Stimulated activated CD4-positive, alpha-beta T cell treated with anti-CD3 and anti-CD28 coated beads, TNF-alpha, amount 100 ng/mL, for 48 hours (primary cell): Measurements from ENCODE around the gene DIPK1C.

ENCODE experiments used
- DNase-seq, 3 donors: peaks; one replicate each; pipeline ENCODE4 v3.0.0-alpha.2; 2020; ENCODE audit warnings: low read depth in 3 of 3

Gene DIPK1C

DNA sequence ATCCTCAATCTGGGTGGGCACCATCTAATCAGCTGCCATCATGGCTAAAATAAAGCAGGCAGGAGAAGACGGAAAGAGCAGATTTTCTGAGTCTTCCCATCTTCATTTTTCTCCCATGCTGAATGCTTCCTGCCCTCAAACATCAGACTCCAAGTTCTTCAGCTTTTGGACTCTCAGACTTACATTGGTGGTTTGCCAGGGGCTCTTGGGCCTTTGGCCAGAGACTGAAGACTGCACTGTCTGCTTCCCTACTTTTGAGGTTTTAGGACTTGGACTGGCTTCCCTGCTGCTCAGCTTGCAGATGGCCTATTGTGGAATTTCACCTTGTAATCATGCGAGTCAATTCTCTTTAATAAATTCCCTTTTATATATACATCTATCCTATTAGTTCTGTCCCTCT lies 36.6 kb downstream of the DIPK1C start:
- DNase-seq: no peak

DNA sequence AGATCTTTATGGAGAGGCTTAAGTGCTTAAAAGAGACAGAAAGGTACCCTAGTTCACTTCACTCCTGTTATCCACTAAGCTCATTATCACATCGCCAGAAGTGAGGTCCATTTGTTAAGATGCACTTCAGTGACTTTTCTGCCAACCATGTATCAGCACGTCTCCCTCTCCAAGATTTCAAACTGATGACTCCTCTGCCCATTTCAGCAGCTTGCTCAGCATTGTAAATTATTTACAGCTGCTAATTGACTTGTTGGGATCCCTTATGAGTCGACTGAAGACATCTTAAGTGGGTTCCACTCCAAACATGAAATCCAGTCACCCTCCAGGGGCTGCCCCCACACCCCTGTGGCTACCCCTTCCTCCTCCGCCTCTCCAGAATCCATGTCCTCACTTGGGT lies 37.3 kb downstream of the DIPK1C start:
- DNase-seq: no peak

DNA sequence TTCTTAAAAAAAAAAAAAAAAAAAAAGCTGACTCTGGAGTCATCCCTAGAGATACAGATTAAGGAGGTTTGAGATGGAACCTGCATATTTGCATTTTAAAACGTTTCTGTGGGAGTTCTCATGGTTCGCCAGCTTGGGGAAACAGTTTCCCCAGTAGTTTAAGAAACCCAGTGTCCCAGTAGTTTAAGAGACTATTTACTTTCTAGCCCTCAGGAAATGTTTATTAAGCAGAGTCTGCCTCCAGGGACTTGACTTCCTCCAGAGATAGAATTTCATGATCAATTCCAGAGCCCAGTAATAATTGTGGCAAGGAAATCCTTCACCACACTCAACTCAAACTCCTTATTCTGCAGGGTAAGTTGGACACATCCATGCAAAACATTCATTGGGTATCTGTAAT lies 39.1 kb downstream of the DIPK1C start:
- no peak for DNase-seq

DNA sequence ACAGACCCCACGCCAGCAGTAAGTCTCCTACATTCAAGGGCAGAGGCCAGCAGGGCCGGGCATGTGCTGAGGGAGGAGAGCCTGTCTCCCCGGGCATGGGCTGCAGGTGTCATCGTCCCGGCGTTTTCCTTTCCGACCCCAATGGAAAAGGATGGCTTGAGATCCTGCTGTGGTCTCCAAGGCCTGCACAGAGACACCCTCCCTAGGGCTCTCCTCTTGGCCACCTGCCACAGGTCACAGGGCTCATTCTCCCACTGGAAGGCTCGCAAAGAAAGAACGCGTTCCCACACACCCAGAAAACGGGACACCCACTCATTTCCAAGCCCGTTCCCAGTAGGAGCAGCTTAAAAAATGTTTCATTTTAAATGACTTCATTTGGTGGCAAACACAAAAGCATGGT lies 41.0 kb downstream of the DIPK1C start:
- no peak for DNase-seq

DNA sequence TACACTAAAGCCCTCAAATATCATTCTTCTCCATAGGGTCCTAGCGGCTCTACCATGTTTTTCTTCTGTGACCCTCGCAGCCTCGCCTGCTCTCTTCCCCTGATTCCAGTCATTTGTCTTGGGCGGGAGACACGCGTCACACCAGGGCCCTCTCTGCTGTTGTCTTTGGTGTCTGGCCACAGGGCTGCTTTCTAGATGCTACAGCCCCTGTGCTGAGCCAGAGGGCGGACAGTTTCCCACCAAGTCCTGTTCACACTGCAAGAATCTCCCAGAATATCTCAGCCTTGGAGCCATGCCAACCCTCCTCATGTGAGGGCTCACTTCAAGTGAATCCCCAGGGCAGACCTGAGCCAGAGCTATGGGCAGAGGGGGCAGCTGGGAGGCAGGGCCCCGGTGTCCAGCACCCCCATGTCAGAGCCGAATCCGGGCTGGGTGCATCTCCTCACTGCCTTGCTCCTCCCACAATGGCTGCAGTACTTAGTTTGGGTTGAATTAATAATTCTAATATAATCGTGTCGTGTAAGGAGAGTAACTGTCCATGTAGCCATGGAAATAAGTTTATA lies 42.1 kb downstream of the DIPK1C start:
- DNase-seq: no peak

DNA sequence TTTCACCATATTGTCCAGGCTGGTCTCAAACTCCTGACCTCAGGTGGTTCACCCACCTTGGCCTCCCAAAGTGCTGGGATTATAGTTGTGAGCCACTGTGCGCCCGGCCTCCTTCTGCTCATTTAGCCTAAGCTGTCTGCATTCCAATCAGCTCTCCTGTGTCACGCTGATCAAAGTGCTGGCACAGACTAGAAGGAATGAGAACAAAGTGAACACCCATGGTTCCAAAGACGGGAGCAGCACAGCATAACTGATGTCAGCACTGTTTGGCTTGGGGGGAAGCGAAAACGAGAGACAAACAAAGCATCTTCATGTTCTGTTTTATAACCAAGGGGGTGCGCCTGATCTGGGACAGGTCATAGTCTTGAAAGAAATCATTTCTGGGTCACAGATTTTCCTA lies 43.3 kb downstream of the DIPK1C start:
- no peak for DNase-seq

DNA sequence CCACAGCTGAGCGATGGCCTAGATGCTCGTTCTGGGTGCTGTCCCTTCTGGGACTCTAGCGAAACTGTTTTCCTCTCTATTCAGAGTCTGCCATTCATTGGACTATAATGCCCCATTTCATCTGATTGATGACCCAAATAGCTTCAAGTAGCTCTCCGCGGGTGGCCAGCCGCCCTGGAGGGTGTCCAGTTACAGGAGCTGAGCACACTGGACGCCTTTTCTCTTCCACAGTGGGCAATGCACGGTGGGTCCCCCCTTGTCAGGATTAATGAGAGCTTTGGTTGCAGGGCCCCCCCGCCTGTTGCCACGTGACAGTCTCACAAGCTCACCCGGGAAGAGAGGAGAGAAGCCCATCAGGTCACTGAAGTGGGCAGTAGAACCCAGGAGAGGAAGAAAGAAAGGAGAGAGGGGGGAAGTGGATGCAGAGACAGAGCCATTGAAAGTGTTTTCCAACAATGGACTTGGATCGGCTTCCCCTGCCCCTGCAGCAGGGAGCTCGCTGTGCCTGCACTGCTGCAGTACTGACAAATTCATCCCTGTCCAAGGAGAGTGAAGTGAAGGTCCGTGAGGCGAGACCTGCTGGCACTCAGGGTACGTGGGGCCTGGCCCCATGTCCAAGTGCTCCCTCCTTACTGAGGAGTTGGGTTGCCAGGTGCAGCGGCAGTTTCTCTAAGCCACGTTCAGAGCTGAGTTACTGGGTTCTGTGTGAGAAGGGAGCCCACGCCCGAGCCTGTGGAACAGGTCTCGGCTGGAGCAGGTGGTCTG lies 44.8 kb downstream of the DIPK1C start:
- DNase-seq: no peak

DNA sequence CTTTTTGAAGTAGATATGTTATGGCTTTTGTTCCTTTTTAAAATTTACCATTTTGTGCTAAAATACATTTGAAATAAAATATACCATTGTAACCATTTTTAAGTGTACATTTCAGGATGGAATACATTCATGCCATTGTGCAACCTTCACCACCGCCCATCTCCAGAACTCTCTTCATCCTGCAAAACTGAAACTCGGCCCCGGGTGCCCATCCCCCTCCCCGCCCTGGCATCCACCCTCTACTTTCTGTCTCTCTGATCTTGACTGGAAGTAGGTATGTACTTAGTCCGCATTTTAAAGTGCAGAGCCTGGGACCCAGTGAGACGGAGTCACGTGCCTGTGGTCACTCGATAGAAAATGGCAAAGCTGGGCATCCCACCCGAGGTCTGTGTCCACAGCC lies 45.6 kb downstream of the DIPK1C start:
- no peak for DNase-seq

DNA sequence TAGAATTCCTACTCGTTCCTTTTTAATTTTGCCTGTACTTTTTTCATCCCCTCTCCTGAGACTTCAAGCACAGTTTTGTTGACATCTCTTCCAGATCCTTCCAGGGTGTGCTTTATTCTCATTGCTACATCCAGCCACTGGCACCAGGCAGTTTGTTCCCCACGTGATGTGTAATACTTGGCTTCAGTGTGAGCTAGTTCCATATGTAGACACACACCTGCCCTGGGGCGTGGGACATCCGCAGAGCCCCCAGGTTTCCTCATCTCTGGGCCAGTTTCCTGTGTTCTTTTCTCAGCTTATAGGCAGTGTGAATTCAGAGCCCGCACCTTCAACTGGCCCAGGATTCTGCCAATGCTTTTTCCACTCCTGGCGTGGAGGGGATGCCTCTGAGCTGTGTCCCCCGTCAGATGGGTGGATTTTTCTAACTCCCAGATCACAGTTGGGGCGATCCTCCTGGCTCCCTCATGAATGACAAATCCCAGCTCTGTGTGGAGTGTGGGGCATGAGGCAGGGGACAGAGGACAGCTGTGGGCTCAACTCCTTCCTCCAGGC lies 46.6 kb downstream of the DIPK1C start:
- DNase-seq: no peak

DNA sequence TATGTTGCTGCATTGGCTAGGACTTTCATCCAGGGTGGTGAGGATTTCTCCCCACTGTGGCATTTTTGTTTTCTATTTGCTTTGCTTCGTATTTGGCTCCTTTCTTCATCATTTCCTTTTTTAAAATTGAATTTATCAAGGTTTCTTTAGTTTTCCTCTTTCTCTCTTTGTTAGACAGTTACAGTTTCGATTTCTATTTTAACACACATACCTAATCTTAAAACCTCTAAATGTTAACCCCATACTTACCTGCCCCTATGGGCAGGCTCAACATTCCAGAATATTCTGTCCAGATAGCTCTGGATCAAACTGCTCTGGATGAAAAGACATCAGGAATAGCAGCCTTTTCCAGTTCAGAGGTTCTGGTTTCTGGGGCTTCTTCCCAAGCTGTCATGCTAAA lies 49.2 kb downstream of the DIPK1C start:
- DNase-seq: no peak

DNA sequence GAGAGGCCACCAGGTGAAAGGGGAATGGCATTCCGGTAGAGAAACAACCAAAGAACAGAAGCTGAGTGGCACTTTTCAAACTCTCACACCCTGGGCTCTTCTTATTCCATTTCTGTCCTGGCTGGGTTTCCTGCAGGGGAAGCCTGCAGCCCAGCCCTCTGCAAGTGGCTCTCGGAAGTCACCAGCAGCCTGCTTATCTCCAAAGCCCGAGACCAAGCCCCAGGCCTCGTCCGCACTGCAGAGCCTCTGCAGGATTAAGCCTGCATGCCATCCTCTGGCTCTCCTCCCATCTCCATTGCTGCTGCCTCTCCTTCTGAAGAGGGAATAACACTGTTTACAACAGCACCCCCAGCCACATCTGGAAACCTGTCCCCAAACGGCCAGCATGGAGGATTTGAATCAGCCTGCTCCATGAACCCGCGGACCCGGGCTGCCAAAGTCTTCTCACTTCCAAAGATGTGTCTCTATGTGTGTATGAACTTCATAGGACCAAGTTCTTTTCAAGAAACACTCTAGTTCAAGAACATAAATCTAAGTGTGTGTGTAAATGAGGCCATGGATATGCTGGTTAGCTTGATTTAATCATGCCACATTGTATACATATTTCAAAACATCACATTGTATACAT lies 54.2 kb downstream of the DIPK1C start:
- DNase-seq: no peak

DNA sequence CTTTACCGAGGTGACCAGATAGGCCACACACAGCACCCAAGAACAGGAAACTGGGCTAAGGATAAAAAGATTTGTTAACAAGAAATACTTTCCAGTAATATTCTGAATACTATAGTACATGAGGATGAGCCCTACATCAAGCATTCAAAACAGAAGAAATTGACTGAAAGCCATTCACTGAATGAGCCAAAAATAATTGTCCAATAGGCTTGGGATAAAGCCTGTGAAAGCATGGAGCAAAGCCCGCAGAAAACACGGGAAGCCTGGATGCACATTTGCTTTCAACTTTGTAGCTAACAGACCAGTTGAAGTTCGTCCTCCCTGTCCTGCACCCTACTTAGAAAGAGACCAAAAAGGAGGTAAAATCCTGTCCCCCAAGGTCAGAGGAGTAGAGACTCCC lies 56.3 kb downstream of the DIPK1C start:
- DNase-seq: no peak

DNA sequence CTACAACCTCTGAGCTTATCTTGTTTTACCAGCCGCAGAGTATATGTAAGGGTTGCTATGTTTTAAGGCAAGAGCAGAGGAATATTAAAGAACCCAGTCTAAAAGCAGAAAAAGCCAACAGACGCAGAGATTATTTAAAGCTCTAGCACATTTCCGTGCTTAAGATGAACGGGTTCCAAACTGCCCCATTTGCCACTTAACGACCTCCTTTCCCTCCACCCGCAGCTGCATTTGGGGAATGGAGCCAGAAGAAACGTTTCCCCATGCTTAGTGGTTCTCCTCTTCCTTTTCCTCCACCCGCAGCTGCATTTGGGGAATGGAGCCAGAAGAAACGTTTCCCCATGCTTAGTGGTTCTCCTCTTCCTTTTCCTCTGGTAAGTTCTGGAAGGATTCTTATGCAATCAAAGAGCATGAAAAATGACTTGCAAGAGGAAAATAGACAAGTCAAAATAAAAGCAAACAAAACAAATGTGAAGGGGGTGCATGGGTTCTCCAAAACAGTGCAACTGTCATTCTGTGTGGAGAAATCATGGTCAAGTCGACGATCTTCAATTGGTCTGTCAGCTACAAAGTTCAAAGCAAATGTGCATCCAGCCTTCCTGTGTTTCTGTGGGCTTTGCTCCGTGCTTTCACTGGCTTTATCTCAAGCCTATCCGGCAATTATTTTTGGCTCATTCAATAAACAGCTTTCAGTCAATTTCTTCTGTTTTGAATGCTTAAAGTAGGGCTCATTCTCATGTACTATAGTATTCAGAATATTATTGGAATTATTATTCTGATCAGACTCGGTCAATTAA lies 57.8 kb downstream of the DIPK1C start:
- DNase-seq: no peak

DNA sequence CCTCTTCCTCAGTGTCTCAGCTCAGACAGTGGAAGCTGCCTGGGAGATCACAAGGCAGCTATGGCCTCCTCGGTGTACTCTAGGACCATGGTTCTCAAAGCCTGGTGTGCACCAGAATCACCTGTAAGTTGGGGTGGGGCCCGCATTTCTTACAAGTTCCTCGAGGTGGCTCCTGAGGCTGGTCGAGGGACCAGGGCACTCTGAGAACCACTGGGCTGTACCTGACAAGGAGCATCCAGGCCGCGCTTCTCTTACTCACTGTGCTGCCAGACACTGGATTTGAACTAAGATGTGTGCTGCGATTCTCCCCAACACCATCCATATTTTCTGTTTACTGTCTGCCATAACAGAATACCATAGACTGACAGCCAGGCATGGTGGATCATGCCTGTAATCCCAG lies 59.5 kb downstream of the DIPK1C start:
- no peak for DNase-seq

DNA sequence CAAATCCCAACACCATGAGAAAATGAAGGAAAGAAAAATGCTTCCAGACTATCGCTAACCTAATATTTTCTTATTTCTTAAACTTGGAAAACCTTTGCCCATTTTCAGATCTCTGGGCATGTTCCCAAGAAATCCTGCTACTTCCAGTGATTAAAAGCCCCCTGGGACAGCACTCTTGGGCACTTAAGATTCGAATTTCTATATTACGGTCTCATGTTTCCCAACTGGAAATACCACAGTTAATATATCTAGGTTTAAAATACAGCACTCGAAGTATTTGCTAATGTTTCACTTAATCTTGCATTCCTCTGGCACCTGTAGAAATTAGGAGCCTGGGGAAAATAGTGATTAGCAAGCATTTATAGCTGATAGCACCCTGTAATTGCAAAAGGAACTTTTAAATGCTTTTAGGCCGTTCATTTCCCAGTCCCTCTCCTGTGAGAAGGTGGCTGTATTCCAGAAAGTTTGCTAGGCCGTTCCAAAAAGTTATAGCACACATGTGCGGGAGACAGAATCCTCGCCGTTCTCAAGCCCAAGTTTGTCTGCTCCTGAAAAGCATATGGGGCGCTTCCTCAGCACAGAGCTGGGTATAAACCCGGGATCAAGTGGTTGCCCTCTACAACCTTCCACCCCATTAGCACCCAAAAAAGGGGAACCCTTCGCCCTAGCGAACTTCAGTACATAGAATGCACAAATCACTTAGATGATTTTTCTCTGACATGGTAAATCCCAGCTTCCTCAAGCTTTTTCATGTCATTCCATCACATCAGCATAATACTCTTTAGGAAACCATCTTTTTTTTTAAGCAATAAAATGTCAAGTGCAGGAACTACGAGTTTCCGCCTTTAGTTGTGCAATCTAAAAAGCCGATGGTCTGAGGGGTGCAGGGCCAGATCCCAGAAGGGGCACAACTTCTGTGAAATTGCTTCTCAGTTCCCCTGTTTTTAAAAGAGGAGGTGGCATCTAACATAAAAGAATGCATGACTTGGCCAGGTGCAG lies 60.6 kb downstream of the DIPK1C start:
- no peak for DNase-seq

DNA sequence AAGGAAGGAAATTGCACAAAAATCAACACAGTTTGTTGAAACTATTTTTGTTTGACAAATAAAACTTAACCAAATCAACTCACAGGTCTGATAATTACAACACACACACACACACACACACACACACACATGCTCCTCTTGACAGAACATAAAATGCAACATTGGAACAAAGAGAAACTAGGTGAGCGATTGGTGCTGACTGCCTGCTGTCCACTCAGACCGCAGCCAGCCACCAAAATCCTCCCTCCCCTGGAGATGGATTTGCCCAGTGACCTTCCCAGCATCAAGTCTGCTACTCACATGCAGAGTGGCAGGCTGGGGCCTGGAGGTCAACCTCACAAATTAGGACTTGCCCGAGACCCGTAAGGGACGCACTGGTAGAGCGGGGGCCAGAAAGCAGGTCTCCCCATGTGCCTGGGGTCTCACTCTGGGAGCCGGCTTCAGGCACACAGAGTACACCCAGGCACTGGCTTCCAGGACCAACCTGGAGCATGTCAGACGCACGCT lies 61.4 kb downstream of the DIPK1C start:
- no peak for DNase-seq

DNA sequence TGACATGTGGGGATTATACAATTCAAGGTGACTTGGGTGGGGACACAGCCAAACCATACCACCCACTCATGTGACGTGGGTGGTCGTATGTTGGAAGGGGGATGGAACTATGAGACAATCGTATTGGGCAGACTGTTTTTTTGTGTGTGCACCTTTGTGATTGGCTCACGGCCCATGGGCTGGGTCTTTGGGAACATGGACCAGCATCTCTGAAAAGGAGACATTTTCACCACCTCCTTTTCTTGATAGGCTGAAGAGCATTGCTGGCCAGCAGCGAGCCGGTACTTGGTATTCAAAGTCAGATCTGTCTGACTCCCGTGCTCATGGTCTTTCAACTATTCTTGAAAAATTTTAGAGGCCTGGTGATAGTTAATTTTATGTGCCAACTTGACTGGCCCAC lies 62.1 kb downstream of the DIPK1C start:
- DNase-seq: no peak

DNA sequence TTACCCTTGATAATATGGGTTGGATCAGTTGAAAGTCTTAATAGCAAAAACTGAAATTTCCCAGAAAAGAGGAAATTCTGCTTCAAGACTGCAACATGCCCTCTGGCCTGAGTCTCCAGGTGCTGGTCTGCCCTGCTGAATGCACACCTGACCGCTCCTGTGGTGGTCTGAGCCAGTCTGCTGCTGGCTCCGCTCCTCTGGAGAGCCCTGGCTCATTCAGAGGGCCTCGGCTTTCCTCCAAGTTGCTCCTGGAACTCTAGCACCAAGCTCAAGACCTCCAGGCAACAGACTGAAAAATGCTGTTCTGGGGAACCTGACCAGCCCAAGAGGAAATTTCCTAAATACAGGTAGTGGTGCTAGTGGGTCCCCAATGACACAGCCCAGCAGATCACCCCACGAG lies 64.8 kb downstream of the DIPK1C start:
- no peak for DNase-seq

DNA sequence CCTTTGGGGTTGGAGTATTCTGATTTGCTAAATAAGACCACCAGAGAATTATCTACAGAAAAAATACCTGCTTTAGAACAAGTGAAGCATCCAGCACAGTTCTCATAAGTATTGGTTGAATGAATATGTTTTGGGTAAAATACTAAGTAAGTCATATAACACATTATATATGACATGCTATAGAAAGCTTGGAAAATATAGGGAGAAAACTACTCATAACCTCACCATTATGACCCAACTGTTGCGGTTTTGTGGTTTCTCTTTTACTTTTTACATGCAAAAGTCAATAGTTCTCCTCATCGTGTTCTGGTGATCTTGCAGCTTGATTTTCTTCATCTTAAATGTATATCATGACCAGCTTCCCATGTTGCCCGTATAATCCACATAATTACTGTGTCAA lies 66.2 kb downstream of the DIPK1C start:
- DNase-seq: no peak

DNA sequence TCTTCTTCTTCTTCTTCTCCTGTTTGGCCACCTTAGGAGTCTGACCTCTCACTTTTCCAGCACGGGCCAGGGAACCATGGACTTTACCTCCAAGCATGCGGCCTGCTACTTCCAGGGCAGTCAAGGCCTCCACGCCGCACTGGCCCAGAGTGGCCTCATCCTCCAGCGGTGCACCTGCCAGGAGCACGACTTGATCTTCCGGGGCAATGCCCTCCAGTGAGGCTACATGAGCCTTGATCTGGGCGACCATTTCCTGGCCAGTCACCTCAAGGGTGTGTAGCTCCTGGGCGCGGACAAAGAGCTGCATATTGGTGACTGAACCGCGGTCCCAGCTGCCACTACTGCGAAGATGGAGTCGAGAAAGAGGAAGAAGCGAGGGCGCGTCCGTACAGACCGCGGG lies 67.1 kb downstream of the DIPK1C start:
- no peak for DNase-seq
